ENCODE results near the gene FDX2. TPM values are rescaled to one million over a fixed set of nuclear protein-coding genes. Genes with fewer than 3 reads are reported as not detected.

The FDX2 gene
- total RNA-seq, 1 experiment from 2014 or later, result 79.5 TPM

- Histone ChIP-seq H3K9me2 (replicated peaks; ENCODE audit: low read length) (no peaks in the 10 kb centered on the region), H4K20me1 (ENCODE audit: low read length) (no peaks in the 10 kb centered on the region), H3K9ac (ENCODE audit: low read length) (peak overlapping the region; percentile 87; the same call in 1 of the 2 replicates), H3K4me3 (ENCODE audit: low read length) (peak overlapping the region; percentile 82), H2AFZ (ENCODE audit: low read length) (peak overlapping the region; percentile 87; the same call in 1 of the 2 replicates), H3K4me1 (ENCODE audit: insufficient read depth, low read length) (peaks cover 10% of the 10 kb centered on the region; the same call in 1 of the 2 replicates), H3K79me2 (ENCODE audit: low read length) (peaks cover 15% of the 10 kb centered on the region), H3K4me2 (ENCODE audit: low read length) (peak overlapping the region; percentile 93), H3K36me3 (ENCODE audit: low read depth, low read length) (peaks cover 20% of the 10 kb centered on the region), H3F3A (ENCODE audit: low read length, unreplicated experiment) (no peaks in the 10 kb centered on the region), H3K9me3 (ENCODE audit: low read length) (no peaks in the 10 kb centered on the region), H3K27ac (ENCODE audit: low read length) (no peak overlapping the region), H3K27me3 (ENCODE audit: low read length) (no peaks in the 10 kb centered on the region)
- no peak for TF ChIP-seq EZH2 (IDR thresholded peaks at IDR 0.05; ENCODE audit: low read length, unreplicated experiment)
- no peak for TF ChIP-seq CTCF (conservative IDR thresholded peaks at IDR 0.05; ENCODE audit: low read depth, low read length)
- TF ChIP-seq EZH2phosphoT487 (IDR thresholded peaks at IDR 0.05; ENCODE audit: borderline replicate concordance, low read length), result no peak
- CTCF ChIA-PET, result no interaction called here
- POLR2A ChIA-PET (ENCODE audit: unreplicated experiment), result interaction anchor here (0.6 kb wide), 2 partner anchors 17 to 18 kb away, joined by 4 to 26 read pairs; no protein-coding TSS in a partner anchor
- BruUV-seq (replicated peaks), result TSS peak; percentile 25
- ATAC-seq, result no peak
- intact Hi-C loops (cut with micrococcal nuclease), result no loop called here
- DNase-seq, result no peak
Measured at GRCh38 chr19:10316229-10317044, 622 bp upstream of the FDX2 start.

DNA sequence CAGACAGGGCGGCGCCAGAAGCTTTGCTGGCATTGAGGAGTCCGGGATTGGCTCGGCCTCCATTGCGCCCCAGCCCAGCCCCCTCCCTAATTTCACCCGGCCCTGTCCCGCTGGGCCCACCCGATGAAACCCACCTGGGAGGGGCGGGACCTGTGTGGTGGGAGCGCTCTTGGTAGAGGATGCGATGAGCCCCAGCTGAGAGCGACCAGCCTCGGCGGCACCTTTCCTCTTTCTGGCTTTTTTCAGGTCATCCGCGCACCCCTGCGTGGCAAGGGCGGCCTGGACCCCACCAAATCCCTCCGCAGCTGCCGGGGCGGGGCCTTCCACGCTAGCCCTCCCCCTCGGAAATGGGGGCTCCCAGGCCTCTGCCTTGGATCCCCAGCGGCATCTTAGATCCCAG, 6.4 kb downstream of the FDX2 start, which contains the start of gene ZGLP1:
TSS of gene ZGLP1 (minus strand) at position 393 of the 400 bp plus-strand sequence.
- no peak for TF ChIP-seq CTCF (conservative IDR thresholded peaks at IDR 0.05; ENCODE audit: low read depth, low read length)
- no peak for TF ChIP-seq EZH2phosphoT487 (IDR thresholded peaks at IDR 0.05; ENCODE audit: borderline replicate concordance, low read length)
- no peak for TF ChIP-seq EZH2 (IDR thresholded peaks at IDR 0.05; ENCODE audit: low read length, unreplicated experiment)
- H3K27ac ChIP-seq (ENCODE audit: low read length), result no peak within 1 kb of the TSS
- intact Hi-C loops (cut with micrococcal nuclease), result no loop called here
- H3K9me2 ChIP-seq (replicated peaks; ENCODE audit: low read length), result no peaks in the 10 kb centered on the region
- 0 out of 2 replicates have a peak, but pooled peaks cover under 1% of the 10 kb centered on the region for H3K4me1 ChIP-seq (ENCODE audit: insufficient read depth, low read length)
- H3K4me3 ChIP-seq (ENCODE audit: low read length), result no peak within 1 kb of the TSS
- no peaks in the 10 kb centered on the region for H3K9me3 ChIP-seq (ENCODE audit: low read length)
- no peaks in the 10 kb centered on the region for H4K20me1 ChIP-seq (ENCODE audit: low read length)
- no peaks in the 10 kb centered on the region; the same call in 1 of the 2 replicates for H3K36me3 ChIP-seq (ENCODE audit: low read depth, low read length)
- H3K4me2 ChIP-seq (ENCODE audit: low read length), result no peak within 1 kb of the TSS
- H3F3A ChIP-seq (ENCODE audit: low read length, unreplicated experiment), result no peaks in the 10 kb centered on the region
- POLR2A ChIA-PET (ENCODE audit: unreplicated experiment), result no interaction called here
- no TSS peak for BruUV-seq (replicated peaks)
- peaks cover 5% of the 10 kb centered on the region for H3K79me2 ChIP-seq (ENCODE audit: low read length)
- no peak within 1 kb of the TSS for H2AFZ ChIP-seq (ENCODE audit: low read length)
- H3K9ac ChIP-seq (ENCODE audit: low read length), result no peak within 1 kb of the TSS
- DNase-seq, result no peak
- CTCF ChIA-PET, result no interaction called here
- ATAC-seq, result no peak
- H3K27me3 ChIP-seq (ENCODE audit: low read length), result no peaks in the 10 kb centered on the region

DNA sequence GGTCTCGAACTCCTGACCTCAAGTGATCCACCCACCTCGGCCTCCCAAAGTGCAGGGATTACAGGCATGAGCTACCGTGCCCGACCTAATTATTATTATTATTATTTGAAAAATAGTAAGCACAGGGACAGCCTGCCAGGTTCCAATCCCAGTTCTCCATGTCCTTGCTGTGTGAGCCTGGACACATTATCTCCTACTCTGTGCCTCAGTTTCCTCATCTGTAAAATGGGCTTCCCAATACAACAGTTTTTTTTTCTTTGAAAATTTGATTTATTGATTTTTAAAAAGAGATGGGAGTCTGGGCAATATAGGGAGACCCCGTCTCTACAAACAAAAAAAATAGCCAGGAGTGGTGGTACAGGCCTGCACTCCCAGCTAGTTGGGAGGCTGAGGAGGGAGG, 9.5 kb downstream of the FDX2 start:
- H3K79me2 ChIP-seq (ENCODE audit: low read length), result no peaks in the 10 kb centered on the region
- H3F3A ChIP-seq (ENCODE audit: low read length, unreplicated experiment), result no peaks in the 10 kb centered on the region
- no peaks in the 10 kb centered on the region; the same call in 1 of the 2 replicates for H3K36me3 ChIP-seq (ENCODE audit: low read depth, low read length)
- ATAC-seq, result no peak
- H3K9ac ChIP-seq (ENCODE audit: low read length), result no peak overlapping the region
- POLR2A ChIA-PET (ENCODE audit: unreplicated experiment), result no interaction called here
- H3K27ac ChIP-seq (ENCODE audit: low read length), result no peak overlapping the region
- BruUV-seq (replicated peaks), result no TSS peak
- H3K9me2 ChIP-seq (replicated peaks; ENCODE audit: low read length), result no peaks in the 10 kb centered on the region
- intact Hi-C loops (cut with micrococcal nuclease), result no loop called here
- no peak for DNase-seq
- peaks cover 8% of the 10 kb centered on the region for H3K4me1 ChIP-seq (ENCODE audit: insufficient read depth, low read length)
- H3K4me3 ChIP-seq (ENCODE audit: low read length), result no peak overlapping the region
- no peak for TF ChIP-seq EZH2phosphoT487 (IDR thresholded peaks at IDR 0.05; ENCODE audit: borderline replicate concordance, low read length)
- no peak for TF ChIP-seq EZH2 (IDR thresholded peaks at IDR 0.05; ENCODE audit: low read length, unreplicated experiment)
- TF ChIP-seq CTCF (conservative IDR thresholded peaks at IDR 0.05; ENCODE audit: low read depth, low read length), result no peak
- H4K20me1 ChIP-seq (ENCODE audit: low read length), result no peaks in the 10 kb centered on the region
- H2AFZ ChIP-seq (ENCODE audit: low read length), result no peak overlapping the region
- no peaks in the 10 kb centered on the region for H3K9me3 ChIP-seq (ENCODE audit: low read length)
- H3K27me3 ChIP-seq (ENCODE audit: low read length), result no peaks in the 10 kb centered on the region
- H3K4me2 ChIP-seq (ENCODE audit: low read length), result no peak overlapping the region
- CTCF ChIA-PET, result no interaction called here
